ENCODE results near the gene NARF. TPM values are rescaled to one million over a fixed set of nuclear protein-coding genes. Genes with fewer than 3 reads are reported as not detected.

Gene NARF
- total RNA-seq, 3 donors from 2014 or later = 49.7 to 56.0 (median 55.9) TPM

- no peak for TF ChIP-seq CTCF (IDR thresholded peaks at IDR 0.05)
- intact Hi-C loops (cut with DNase I, micrococcal nuclease) = no loop called here
- ATAC-seq (peak; percentile 70), DNase-seq (peak; percentile 57 to 63 (median 59))
- Histone ChIP-seq H3K9me3 (no peaks in the 10 kb centered on the region), H3K4me1 (ENCODE audit: low read depth) (peaks cover 8% of the 10 kb centered on the region), H3K4me3 (no peak overlapping the region), H3K36me3 (ENCODE audit: low read depth) (peaks cover 21% of the 10 kb centered on the region)
These were observed 27.9 kb downstream of the NARF start for GRCh38 chr17:82486231-82487094.

GRCh38 chr17:82487910-82488309 is 29.4 kb downstream of the NARF start:
- Histone ChIP-seq H3K36me3 (ENCODE audit: low read depth) (peaks cover 21% of the 10 kb centered on the region), H3K4me3 (no peak overlapping the region), H3K9me3 (no peaks in the 10 kb centered on the region), H3K4me1 (ENCODE audit: low read depth) (peaks cover 8% of the 10 kb centered on the region)
- ATAC-seq (no peak), DNase-seq (no peak)
- TF ChIP-seq CTCF (IDR thresholded peaks at IDR 0.05) = no peak
- intact Hi-C loops (cut with DNase I, micrococcal nuclease) = no loop called here

GRCh38 chr17:82489117-82489516 is 30.6 kb downstream of the NARF start:
- H3K36me3 ChIP-seq (ENCODE audit: low read depth) = peaks cover 19% of the 10 kb centered on the region
- no peaks in the 10 kb centered on the region for H3K9me3 ChIP-seq
- intact Hi-C loops (cut with DNase I, micrococcal nuclease) = no loop called here
- peak; percentile 7 for ATAC-seq
- H3K4me1 ChIP-seq (ENCODE audit: low read depth) = peaks cover 5% of the 10 kb centered on the region
- DNase-seq = no peak
- no peak for TF ChIP-seq CTCF (IDR thresholded peaks at IDR 0.05)
- H3K4me3 ChIP-seq = no peak overlapping the region

GRCh38 chr17:82489851-82490511 is 31.4 kb downstream of the NARF start:
- no peak for DNase-seq
- Histone ChIP-seq H3K36me3 (ENCODE audit: low read depth) (peaks cover 10% of the 10 kb centered on the region), H3K9me3 (no peaks in the 10 kb centered on the region), H3K4me1 (ENCODE audit: low read depth) (peaks cover 5% of the 10 kb centered on the region), H3K4me3 (no peak overlapping the region)
- TF ChIP-seq CTCF (IDR thresholded peaks at IDR 0.05) = no peak
- no peak for ATAC-seq
- intact Hi-C loops (cut with DNase I, micrococcal nuclease) = no loop called here

GRCh38 chr17:82490512-82491195 is 32.1 kb downstream of the NARF start:
- peak; percentile 14 for ATAC-seq
- peak in 1 of 3 donors; percentile 52 for DNase-seq
- Histone ChIP-seq H3K4me3 (no peak overlapping the region), H3K4me1 (ENCODE audit: low read depth) (peaks cover 11% of the 10 kb centered on the region), H3K36me3 (ENCODE audit: low read depth) (peaks cover 4% of the 10 kb centered on the region), H3K9me3 (no peaks in the 10 kb centered on the region)
- intact Hi-C loops (cut with DNase I, micrococcal nuclease) = no loop called here
- TF ChIP-seq CTCF (IDR thresholded peaks at IDR 0.05) = no peak

Data from mucosa of descending colon (tissue), 3 donors.